Uterus (tissue), 4 donors: Measurements from ENCODE around the gene MAP4K4. TPM values are rescaled to one million over a fixed set of nuclear protein-coding genes. Genes with fewer than 3 reads are reported as not detected.

Source experiments
- DNase-seq, 2 donors: peaks; one replicate each; pipeline ENCODE4 v3.0.0-alpha.2; 2019 to 2020
- H3K27ac ChIP-seq, 2 donors: fragments of 200-600 bp; sonication (generic); 1 replicate in 1 of 2; 2 replicates in 1 of 2; pipeline ENCODE4 v1.5.1; 2016 to 2018
- H3K27me3 ChIP-seq, 2 donors: fragments of 200-600 bp; sonication (generic); one replicate each; pipeline ENCODE4 v1.5.1; 2018 to 2019; ENCODE audit warnings: control low read depth in 1 of 2
- H3K36me3 ChIP-seq, 2 donors: fragments of 200-600 bp; sonication (generic); one replicate each; pipeline ENCODE4 v1.5.1; 2019; ENCODE audit warnings: control low read depth in 1 of 2
- H3K4me1 ChIP-seq, 2 donors: fragments of 200-600 bp; sonication (generic); one replicate each; pipeline ENCODE4 v1.5.1; 2018 to 2019; ENCODE audit warnings: control low read depth in 1 of 2
- H3K4me3 ChIP-seq, 2 donors: fragments of 200-600 bp; sonication (generic); 1 replicate in 1 of 2; 2 replicates in 1 of 2; pipeline ENCODE4 v1.5.1; 2018 to 2019; ENCODE audit warnings: mild to moderate bottlenecking in 1 of 2
- H3K9me3 ChIP-seq, 2 donors: fragments of 200-600 bp; sonication (generic); one replicate each; pipeline ENCODE4 v1.5.1; 2019; ENCODE audit warnings: control low read depth in 1 of 2
- POLR2A ChIP-seq, 2 donors: fragments of 450-650 bp; IDR thresholded peaks; one replicate each; pipeline ENCODE4 v1.6.1; 2016; ENCODE audit warnings: antibody characterized with exemption in 2 of 2, mild to moderate bottlenecking in 1 of 2, moderate library complexity in 1 of 2
- intact Hi-C: fragments of 100-400 bp; cut with DNase I; formaldehyde crosslinking; loops from one replicate; pipeline ENCODE4 v1.15.1; 2023; ENCODE audit warnings: low total_unique reads
- total RNA-seq, 4 donors: library from RNA; depleted of rRNA in 3 of 4; stranded (reverse); fragments of >200 nt in 3 of 4; gene quantifications; one replicate each; pipeline versions ENCODE4 v1.1.0 to v1.2.4, GENCODE V29; 2014 to 2023
- TF ChIP-seq, protein P1 (sequence below), 4 experiments: fragments of 200-600 bp in 2 of 4; fragments of 450-650 bp in 2 of 4; sonication (generic) in 2 of 4; IDR thresholded peaks; one replicate each; pipeline ENCODE4 v1.5.1; 2016 to 2019; ENCODE audit warnings: antibody characterized with exemption in 4 of 4, mild to moderate bottlenecking in 2 of 4, moderate library complexity in 1 of 4
- donor health status: DM: yes; HTN: yes; CAD: no.

MAP4K4 gene
- total RNA-seq, 4 donors from 2014 or later, result 17.9 to 87.2 (median 55.4) TPM

DNA sequence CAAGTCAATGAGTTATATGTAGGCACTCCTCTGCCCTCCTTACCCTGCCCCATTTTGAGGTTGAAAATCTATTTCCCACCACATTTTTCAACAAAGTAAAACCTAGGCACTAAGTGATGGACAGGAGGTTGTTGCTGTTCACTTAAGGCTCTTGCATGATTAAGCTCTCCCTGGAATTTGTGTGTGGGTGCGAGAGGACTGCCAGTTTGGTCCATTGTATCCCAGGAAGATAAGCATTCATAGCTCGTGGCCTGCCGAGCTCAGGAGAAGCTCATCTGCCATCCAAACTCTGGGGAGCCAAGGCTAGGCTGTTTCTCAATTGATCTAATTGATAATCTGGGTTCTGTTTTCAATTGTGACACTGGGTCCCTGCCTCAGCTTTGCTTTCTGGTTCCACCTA is 4.7 kb upstream of the MAP4K4 start:
- Histone ChIP-seq H3K4me3 (no peak overlapping the region), H3K27ac (no peak overlapping the region), H3K36me3 (no peaks in the 10 kb centered on the region), H3K9me3 (no peaks in the 10 kb centered on the region), H3K4me1 (peaks cover 0 to 4% of the 10 kb centered on the region in 2 donors), H3K27me3 (no peaks in the 10 kb centered on the region)
- DNase-seq, result no peak
- intact Hi-C loops, result no loop called here
- TF ChIP-seq, protein P1, sequence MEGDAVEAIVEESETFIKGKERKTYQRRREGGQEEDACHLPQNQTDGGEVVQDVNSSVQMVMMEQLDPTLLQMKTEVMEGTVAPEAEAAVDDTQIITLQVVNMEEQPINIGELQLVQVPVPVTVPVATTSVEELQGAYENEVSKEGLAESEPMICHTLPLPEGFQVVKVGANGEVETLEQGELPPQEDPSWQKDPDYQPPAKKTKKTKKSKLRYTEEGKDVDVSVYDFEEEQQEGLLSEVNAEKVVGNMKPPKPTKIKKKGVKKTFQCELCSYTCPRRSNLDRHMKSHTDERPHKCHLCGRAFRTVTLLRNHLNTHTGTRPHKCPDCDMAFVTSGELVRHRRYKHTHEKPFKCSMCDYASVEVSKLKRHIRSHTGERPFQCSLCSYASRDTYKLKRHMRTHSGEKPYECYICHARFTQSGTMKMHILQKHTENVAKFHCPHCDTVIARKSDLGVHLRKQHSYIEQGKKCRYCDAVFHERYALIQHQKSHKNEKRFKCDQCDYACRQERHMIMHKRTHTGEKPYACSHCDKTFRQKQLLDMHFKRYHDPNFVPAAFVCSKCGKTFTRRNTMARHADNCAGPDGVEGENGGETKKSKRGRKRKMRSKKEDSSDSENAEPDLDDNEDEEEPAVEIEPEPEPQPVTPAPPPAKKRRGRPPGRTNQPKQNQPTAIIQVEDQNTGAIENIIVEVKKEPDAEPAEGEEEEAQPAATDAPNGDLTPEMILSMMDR (IDR thresholded peaks at IDR 0.05), result no peak
- no peak for TF ChIP-seq POLR2A (IDR thresholded peaks at IDR 0.05)

DNA sequence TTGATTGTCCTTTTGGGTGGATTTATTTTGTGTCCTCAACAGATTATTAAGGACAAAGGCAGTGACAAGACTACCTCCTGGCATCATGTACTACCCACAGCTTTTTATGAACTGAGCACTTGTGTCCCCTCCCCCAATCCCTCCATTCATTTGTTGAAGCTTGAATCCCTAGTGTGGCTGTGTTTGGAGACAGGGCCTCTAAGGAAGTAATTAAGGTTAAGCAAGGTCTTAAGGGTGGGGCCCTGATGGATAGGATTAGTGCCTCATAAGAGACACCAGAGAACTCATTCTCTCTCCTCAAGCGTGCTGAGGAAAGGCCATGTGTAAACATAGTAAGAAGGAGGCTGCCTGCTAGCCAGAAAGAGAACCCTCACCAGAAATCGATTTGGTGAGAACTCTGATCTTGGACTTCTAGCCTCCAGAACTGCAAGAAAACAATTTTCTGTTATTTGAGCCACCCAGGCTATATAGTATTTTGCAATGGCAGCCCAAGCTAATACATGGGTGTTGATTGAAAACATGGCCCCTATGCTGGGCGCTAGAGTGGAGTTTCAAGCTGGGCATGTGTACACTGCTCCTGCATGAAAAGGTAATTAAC is 3.4 kb upstream of the MAP4K4 start:
- no peak for DNase-seq
- no peak overlapping the region for H3K4me3 ChIP-seq
- H3K27me3 ChIP-seq, result no peaks in the 10 kb centered on the region
- H3K27ac ChIP-seq, result no peak overlapping the region
- H3K4me1 ChIP-seq, result peaks cover 0 to 4% of the 10 kb centered on the region in 2 donors
- intact Hi-C loops, result no loop called here
- H3K36me3 ChIP-seq, result no peaks in the 10 kb centered on the region
- no peaks in the 10 kb centered on the region for H3K9me3 ChIP-seq
- TF ChIP-seq, protein P1 (IDR thresholded peaks at IDR 0.05), result no peak
- TF ChIP-seq POLR2A (IDR thresholded peaks at IDR 0.05), result no peak

DNA sequence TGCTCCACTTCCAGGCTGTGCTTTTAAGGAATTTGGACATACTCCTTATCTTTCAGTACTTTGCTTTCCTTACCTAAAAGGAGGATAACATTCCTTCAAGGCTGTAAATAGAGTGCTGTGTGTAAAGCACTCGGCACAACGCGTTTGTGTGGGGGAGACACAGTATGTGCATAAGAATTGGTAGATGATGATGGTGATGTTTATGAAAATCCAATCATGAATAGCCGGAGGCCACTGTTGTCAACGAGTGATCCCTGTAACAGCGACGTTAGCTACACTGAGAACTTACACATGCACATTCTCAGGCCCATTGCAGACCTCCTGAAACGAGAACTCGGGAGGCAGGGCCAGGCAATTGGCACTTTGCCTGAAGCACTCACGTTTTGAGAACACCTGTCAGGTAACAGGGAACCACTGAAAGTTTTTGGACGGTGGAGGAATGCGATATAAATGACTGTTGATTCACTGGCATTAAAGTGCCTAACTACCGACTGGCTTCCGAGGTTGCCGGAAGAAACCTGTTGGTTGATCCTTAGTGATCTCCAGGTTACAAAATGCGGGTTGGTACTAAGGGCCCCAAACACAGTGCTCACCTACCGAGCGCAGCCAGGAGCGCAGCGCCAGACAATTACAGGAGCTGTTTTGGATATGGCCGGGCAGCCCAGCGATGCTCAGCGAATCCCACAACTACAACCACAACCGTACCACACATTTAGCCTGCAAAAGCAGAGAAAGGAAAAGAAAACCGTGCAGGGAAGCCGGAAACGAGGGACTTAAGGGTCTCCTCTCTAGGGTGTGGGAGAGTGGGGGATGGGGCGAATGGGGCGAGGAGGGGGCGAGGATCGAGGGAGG is 1.0 kb upstream of the MAP4K4 start:
- Histone ChIP-seq H3K36me3 (no peaks in the 10 kb centered on the region), H3K27ac (peak overlapping the region; percentile 93 to 96), H3K27me3 (no peaks in the 10 kb centered on the region), H3K4me1 (peaks cover 4 to 14% of the 10 kb centered on the region in 2 donors), H3K4me3 (peak overlapping the region; percentile 48 to 85), H3K9me3 (no peaks in the 10 kb centered on the region)
- intact Hi-C loops, result loop anchor here (5.0 kb wide), 1 partner anchor 131 kb away; no protein-coding TSS in a partner anchor
- DNase-seq, result peak; percentile 33 to 43
- TF ChIP-seq, protein P1 (IDR thresholded peaks at IDR 0.05), result no peak
- TF ChIP-seq POLR2A (IDR thresholded peaks at IDR 0.05), result no peak

DNA sequence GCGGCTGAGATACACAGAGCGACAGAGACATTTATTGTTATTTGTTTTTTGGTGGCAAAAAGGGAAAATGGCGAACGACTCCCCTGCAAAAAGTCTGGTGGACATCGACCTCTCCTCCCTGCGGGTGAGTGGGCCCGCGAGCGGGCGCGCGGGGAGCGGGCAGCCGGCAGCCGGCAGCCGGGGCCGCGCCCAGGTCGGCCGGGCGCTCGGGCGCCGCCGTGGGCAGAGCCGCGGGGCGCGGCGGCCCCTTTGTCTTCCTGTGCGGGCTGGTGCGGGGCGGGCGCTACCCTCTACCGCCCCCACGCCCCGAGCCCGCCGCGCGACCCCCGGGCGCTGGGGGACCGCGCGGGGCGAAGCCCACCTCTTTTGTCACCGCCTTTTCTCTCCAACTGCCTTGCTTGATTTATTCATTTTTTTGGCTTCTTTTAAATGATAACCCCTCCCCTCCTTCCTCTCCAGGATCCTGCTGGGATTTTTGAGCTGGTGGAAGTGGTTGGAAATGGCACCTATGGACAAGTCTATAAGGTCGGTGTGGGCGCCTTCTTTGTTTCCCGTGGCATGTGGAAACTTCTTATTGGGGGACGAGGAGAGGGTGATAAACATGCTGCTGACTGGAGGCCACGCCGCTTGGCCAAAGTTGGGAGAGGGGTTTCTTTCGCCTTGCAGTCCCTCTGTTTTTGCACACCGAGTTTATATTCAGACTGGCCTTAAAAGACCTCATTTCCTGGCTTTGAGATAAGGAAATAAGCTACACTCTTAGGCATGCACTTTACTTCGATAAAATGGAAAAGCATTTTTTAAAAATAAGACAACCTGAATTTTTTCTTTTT is 722 bp downstream of the MAP4K4 start:
- H3K27ac ChIP-seq, result peak overlapping the region; percentile 78 to 93
- H3K4me1 ChIP-seq, result peaks cover 4 to 14% of the 10 kb centered on the region in 2 donors
- H3K9me3 ChIP-seq, result no peaks in the 10 kb centered on the region

More for the DNA sequence above, 722 bp downstream of the MAP4K4 start:
- H3K36me3 ChIP-seq, result no peaks in the 10 kb centered on the region
- H3K27me3 ChIP-seq, result no peaks in the 10 kb centered on the region
- no peak for TF ChIP-seq POLR2A (IDR thresholded peaks at IDR 0.05)
- TF ChIP-seq, protein P1 (IDR thresholded peaks at IDR 0.05), result no peak
- peak overlapping the region; percentile 39 to 69 for H3K4me3 ChIP-seq
- intact Hi-C loops, result loop anchor here (5.0 kb wide), 1 partner anchor 129 kb away; no protein-coding TSS in a partner anchor
- DNase-seq, result peak in 1 of 2 donors; percentile 23
